GM12865 (cell line): ENCODE data around the gene CNTROB.
"Not testable (repeated sequence)": the region's sequence is repeated elsewhere in the genome, so short reads cannot be mapped to it uniquely, and the experiment has no call there.

Source experiments
- DNase-seq: peaks from one replicate; pipeline ENCODE4 v3.0.0; 2010; ENCODE audit warnings: low read depth
- H3K4me3 ChIP-seq: 2 replicates; pipeline ENCODE4 v1.5.1; 2011; ENCODE audit warnings: mild to moderate bottlenecking, low read depth, low read length, control low read depth
- CTCF ChIP-seq: IDR thresholded peaks from 2 replicates; pipeline ENCODE4 v1.5.1; 2011; ENCODE audit warnings: low read length, control low read depth, low read depth, inconsistent platforms; ENCODE audit not compliant: insufficient read depth; ENCODE audit errors: missing control alignments

CNTROB gene

GRCh38 chr17:7951143-7951792 is 19.3 kb downstream of the CNTROB start:
- no peak overlapping the region for H3K4me3 ChIP-seq
- peak; percentile 79 for DNase-seq
- TF ChIP-seq CTCF = no peak

- H3K4me3 ChIP-seq, DNase-seq: not testable (repeated sequence)
Measured at GRCh38 chr17:7953266-7953665, 21.3 kb downstream of the CNTROB start.

DNA sequence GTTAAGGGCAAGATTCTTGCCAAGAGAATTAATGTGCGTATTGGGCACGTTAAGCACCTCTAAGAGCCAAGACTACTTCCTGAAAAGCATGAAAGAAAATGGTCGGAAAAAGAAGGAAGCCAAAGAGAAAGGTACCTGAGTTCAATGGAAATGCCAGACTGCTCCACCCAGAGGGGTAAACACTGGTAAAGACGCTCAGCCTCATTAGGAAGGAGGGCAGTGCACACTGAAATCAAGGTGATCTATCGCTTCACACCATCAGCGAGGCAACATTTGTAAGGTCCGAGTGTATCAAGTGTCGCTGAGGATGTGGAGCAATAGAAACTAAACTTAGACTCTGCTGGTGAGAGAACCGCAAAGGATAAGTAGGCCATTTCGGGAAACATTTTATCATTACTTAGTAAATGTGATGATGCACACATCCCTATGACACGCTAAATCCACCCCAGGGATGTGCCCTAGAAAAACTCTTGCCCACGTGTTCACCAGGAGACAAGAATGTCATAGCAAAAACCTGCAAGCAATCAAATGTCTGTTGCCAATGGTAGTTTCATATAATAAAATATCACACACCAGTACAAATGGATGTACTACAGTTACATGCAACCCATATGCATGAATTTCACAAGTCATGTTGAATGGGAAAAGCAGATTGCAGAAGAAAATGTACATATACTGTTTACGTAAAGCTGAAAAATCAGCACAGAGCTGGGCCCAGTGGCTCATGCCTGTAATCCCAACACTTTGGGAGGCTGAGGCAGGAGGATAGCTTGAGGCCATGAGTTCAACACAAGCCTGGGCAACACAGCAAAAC is 23.6 kb downstream of the CNTROB start:
- no peak overlapping the region for H3K4me3 ChIP-seq
- no peak for TF ChIP-seq CTCF
- DNase-seq = no peak

GRCh38 chr17:7956228-7956965 is 24.4 kb downstream of the CNTROB start:
- no peak for DNase-seq
- no peak for TF ChIP-seq CTCF
- H3K4me3 ChIP-seq = no peak overlapping the region

DNA sequence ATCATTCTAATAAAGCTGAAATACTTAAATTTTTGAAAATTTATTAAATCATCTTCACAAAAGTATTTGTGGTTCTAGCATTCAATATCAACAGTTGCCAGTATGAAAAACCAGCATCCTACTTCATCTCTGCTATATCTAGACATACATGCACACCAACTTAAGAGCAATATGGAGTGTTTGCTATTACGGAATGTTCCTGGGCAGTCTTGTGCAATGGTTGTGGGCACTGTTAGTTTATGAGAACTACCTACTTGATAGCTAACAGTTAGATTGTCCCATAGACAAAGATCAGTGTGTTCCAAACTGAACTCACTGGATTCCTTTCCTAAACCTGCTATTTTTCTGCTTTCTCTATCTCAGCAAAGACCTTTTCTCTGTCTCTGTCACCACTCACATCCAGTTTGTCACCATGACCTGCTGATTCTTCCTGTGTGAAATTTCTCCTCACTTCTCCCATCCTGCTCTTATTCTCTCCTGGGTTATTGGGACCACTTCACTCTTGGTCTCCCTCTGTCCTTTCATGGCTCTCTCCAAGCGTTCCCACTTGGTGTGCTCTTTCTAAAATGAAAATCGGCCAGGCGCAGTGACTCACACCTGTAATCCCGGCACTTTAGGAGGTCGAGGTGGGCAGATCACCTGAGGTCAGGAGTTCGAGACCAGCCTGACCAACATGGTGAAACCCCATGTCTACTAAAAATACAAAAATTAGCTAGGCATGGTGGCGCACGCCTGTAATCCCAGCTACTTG is 27.7 kb downstream of the CNTROB start:
- no peak for DNase-seq
- TF ChIP-seq CTCF = no peak
- H3K4me3 ChIP-seq = no peak overlapping the region

DNA sequence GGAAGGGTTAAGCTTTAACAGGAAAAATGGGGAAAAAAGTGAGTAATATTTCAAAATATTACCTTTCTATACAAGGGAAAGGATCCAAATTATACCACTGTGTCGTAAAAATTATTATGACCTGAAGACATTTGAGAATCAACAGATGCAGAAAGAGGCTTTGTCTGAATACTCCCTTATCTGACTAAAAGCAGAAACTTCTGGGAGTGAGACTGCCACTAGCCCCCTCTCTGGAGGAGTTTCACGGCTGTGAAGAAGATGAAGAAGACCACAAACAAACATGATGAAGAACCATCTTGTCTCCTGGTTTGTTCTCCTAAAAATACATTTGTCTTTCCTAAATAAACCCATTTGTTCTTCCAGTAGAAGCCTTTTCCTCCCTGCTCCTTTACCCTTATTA is 29.4 kb downstream of the CNTROB start:
- no peak overlapping the region for H3K4me3 ChIP-seq
- TF ChIP-seq CTCF = no peak
- DNase-seq = no peak

- DNase-seq = no peak
- TF ChIP-seq CTCF = no peak
- H3K4me3 ChIP-seq = no peak overlapping the region
Measured at GRCh38 chr17:7967751-7968150, 35.7 kb downstream of the CNTROB start.
